Hematopoietic multipotent progenitor cell (in vitro differentiated cells): ENCODE results near the gene WDR45B. TPM values are rescaled to one million over a fixed set of nuclear protein-coding genes. Genes with fewer than 3 reads are reported as not detected.
"Not testable (repeated sequence)": the region's sequence is repeated elsewhere in the genome, so short reads cannot be mapped to it uniquely, and the experiment has no call there.

ENCODE experiments used
- DNase-seq, 3 donors: peaks; one replicate each; pipeline ENCODE4 v3.0.0-alpha.2; 2011 to 2015; ENCODE audit warnings: low read depth in 2 of 3, low spot score in 2 of 3
- total RNA-seq: library from RNA; depleted of rRNA; stranded (reverse); fragments of >200 nt; gene quantifications from one replicate; pipeline ENCODE4 v1.2.3, GENCODE V29; 2012

The WDR45B gene
- total RNA-seq, 1 donor: 44.7 TPM

GRCh38 chr17:82588266-82589175 lies 59.7 kb downstream of the WDR45B start:
- DNase-seq: no peak

- peak in 2 of 3 donors; percentile 23 to 40 for DNase-seq
Measured at GRCh38 chr17:82587234-82588086, 60.8 kb downstream of the WDR45B start.

- DNase-seq: no peak
Measured at GRCh38 chr17:82586576-82587233, 61.5 kb downstream of the WDR45B start.

GRCh38 chr17:82585935-82586575 lies 62.2 kb downstream of the WDR45B start:
- peak in 1 of 3 donors; percentile 31 for DNase-seq

- DNase-seq: no peak
Measured at GRCh38 chr17:82583720-82584234, 64.5 kb downstream of the WDR45B start.

- no peak for DNase-seq
Measured at GRCh38 chr17:82582709-82583108, 65.5 kb downstream of the WDR45B start.

- no peak for DNase-seq
Measured at GRCh38 chr17:82582213-82582612, 66.0 kb downstream of the WDR45B start.

- DNase-seq: not testable (repeated sequence)
Measured at GRCh38 chr17:82579969-82580368, 68.3 kb downstream of the WDR45B start.

- no peak for DNase-seq
Measured at GRCh38 chr17:82577300-82577699, 70.9 kb downstream of the WDR45B start.

- DNase-seq: not testable (repeated sequence)
Measured at GRCh38 chr17:82575581-82576221, 72.5 kb downstream of the WDR45B start.

GRCh38 chr17:82574041-82574440 lies 74.2 kb downstream of the WDR45B start:
- DNase-seq: no peak

GRCh38 chr17:82571855-82572254 lies 76.4 kb downstream of the WDR45B start:
- DNase-seq: no peak

GRCh38 chr17:82570277-82570676 lies 78.0 kb downstream of the WDR45B start:
- DNase-seq: no peak

- no peak for DNase-seq
Measured at GRCh38 chr17:82569621-82570020, 78.6 kb downstream of the WDR45B start.

GRCh38 chr17:82568997-82569393 lies 79.2 kb downstream of the WDR45B start:
- DNase-seq: no peak

- DNase-seq: no peak
Measured at GRCh38 chr17:82567286-82567685, 81.0 kb downstream of the WDR45B start.

GRCh38 chr17:82566129-82566960 lies 81.9 kb downstream of the WDR45B start:
- DNase-seq: no peak

- no peak for DNase-seq
Measured at GRCh38 chr17:82565551-82565950, 82.7 kb downstream of the WDR45B start.
